Suprapubic skin (tissue), 4 donors: Measurements from ENCODE around the gene SAMD11. TPM values are rescaled to one million over a fixed set of nuclear protein-coding genes. Genes with fewer than 3 reads are reported as not detected.

Experiments
- DNase-seq, 2 donors: peaks; one replicate each; pipeline ENCODE4 v3.0.0-alpha.2; 2019; ENCODE audit warnings: low spot score in 2 of 2
- H3K27ac ChIP-seq: fragments of 200-600 bp; sonication (generic); one replicate; pipeline ENCODE4 v1.5.1; 2019
- H3K27me3 ChIP-seq: fragments of 200-600 bp; sonication (generic); one replicate; pipeline ENCODE4 v1.5.1; 2019
- H3K36me3 ChIP-seq: fragments of 200-600 bp; sonication (generic); one replicate; pipeline ENCODE4 v1.5.1; 2019
- H3K4me1 ChIP-seq: fragments of 200-600 bp; sonication (generic); one replicate; pipeline ENCODE4 v1.5.1; 2019
- H3K4me3 ChIP-seq: fragments of 200-600 bp; sonication (generic); one replicate; pipeline ENCODE4 v1.5.1; 2019; ENCODE audit warnings: mild to moderate bottlenecking
- H3K9me3 ChIP-seq: fragments of 200-600 bp; sonication (generic); one replicate; pipeline ENCODE4 v1.5.1; 2019
- EP300 ChIP-seq: sonication (generic); formaldehyde crosslinking; IDR thresholded peaks from one replicate; pipeline ENCODE4 v1.6.1; 2017; ENCODE audit warnings: antibody characterized with exemption
- POLR2A ChIP-seq, 2 donors: fragments of 450-650 bp; IDR thresholded peaks; one replicate each; pipeline ENCODE4 v1.6.1; 2017; ENCODE audit warnings: antibody characterized with exemption in 2 of 2, mild to moderate bottlenecking in 2 of 2, moderate library complexity in 2 of 2
- POLR2AphosphoS5 ChIP-seq, 3 donors: sonication (generic); formaldehyde crosslinking; IDR thresholded peaks; one replicate each; pipeline ENCODE4 v1.6.1; 2017; ENCODE audit warnings: antibody characterized with exemption in 3 of 3
- WGBS: methylation state at CpG from one replicate; pipeline ENCODE4 v1.1.5; 2018; 5-methylcytosine and 5-hydroxymethylcytosine counted together
- total RNA-seq, 4 donors: library from RNA; depleted of rRNA; stranded (reverse); fragments of >200 nt; gene quantifications; one replicate each; pipeline ENCODE4 v1.1.0, GENCODE V29; 2016
- TF ChIP-seq, protein P1 (sequence below), 2 donors: fragments of 200-600 bp in 1 of 2; fragments of 450-650 bp in 1 of 2; sonication (generic) in 1 of 2; IDR thresholded peaks; one replicate each; pipeline ENCODE4 v1.5.1; 2016 to 2019; ENCODE audit warnings: antibody characterized with exemption in 2 of 2, mild to moderate bottlenecking in 1 of 2, moderate library complexity in 1 of 2

The SAMD11 gene
- total RNA-seq, 4 donors from 2014 or later: 0.85 to 2.0 (median 1.5) TPM; not detected in 1

DNA sequence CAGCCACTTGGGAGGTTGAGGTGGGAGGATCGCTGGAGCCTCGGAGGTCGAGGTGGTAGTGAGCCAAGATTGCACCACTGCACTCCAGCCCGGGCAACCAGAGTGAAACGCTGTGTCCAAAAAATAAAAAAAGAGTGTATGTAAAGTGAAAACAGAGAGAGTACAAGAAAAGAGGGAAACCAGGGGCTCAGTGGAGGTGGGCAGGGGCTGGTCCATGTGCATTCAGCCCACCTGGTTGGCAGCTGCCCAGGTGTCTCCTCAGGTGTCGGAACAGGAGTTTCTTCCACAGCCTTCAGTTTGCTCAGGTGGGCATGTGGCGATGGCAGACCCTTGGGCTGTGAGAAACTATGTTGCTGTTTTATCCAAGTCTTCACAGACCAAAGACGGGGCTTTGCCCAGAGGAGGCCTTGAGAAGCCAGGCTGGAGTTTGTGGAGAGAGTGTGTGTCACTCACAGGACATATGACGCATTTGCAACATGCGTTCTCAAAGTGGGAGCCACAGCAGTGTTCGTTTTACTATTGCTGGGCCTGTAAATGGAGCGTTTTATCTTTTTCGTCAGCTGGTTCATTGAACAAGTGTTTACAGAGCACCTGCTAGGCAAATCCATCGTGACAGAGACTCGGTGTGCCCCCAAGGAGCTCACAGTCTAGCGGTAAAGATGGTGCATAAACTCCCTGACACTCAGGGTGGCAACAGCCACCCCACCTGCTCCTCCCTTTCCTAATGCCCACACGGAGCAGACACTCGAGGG is 22.4 kb upstream of the SAMD11 start:
- H3K4me1 ChIP-seq: peaks cover 23% of the 10 kb centered on the region
- H3K4me3 ChIP-seq: no peak overlapping the region
- H3K9me3 ChIP-seq: no peaks in the 10 kb centered on the region
- no peak overlapping the region for H3K27ac ChIP-seq
- H3K27me3 ChIP-seq: peaks cover 31% of the 10 kb centered on the region
- H3K36me3 ChIP-seq: no peaks in the 10 kb centered on the region
- TF ChIP-seq EP300 (no peak), POLR2AphosphoS5 (IDR thresholded peaks at IDR 0.05) (no peak), POLR2A (IDR thresholded peaks at IDR 0.05) (no peak)
- TF ChIP-seq, protein P1, sequence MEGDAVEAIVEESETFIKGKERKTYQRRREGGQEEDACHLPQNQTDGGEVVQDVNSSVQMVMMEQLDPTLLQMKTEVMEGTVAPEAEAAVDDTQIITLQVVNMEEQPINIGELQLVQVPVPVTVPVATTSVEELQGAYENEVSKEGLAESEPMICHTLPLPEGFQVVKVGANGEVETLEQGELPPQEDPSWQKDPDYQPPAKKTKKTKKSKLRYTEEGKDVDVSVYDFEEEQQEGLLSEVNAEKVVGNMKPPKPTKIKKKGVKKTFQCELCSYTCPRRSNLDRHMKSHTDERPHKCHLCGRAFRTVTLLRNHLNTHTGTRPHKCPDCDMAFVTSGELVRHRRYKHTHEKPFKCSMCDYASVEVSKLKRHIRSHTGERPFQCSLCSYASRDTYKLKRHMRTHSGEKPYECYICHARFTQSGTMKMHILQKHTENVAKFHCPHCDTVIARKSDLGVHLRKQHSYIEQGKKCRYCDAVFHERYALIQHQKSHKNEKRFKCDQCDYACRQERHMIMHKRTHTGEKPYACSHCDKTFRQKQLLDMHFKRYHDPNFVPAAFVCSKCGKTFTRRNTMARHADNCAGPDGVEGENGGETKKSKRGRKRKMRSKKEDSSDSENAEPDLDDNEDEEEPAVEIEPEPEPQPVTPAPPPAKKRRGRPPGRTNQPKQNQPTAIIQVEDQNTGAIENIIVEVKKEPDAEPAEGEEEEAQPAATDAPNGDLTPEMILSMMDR (IDR thresholded peaks at IDR 0.05): no peak
- WGBS: 75% methylated on average over 18 of the region's 18 CpGs
- peak; percentile 52 to 54 for DNase-seq

DNA sequence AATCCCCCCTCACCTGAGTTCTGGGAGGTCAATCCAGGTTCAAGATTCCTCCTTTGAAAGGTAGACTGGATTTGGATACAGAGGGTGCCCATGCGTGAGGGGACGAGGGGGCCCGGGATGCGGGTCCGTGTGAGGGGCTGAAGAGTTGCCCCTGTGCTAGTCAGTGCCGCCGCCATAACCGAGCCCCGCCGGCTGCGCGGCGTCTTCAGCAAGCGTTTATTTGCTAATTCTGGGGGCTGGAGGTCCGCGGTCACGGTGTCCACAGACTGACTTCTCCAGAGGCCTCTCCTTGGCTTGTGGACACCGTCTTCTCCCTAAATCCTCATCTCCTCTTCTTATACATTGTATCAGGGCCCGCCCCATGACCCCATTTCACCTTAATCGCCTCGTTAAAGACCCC is 20.9 kb upstream of the SAMD11 start:
- 91% methylated on average over 21 of the region's 21 CpGs for WGBS
- peaks cover 23% of the 10 kb centered on the region for H3K27me3 ChIP-seq
- DNase-seq: peak; percentile 53 to 62
- peaks cover 31% of the 10 kb centered on the region for H3K4me1 ChIP-seq
- TF ChIP-seq POLR2AphosphoS5 (IDR thresholded peaks at IDR 0.05) (no peak), EP300 (no peak)
- no peak overlapping the region for H3K4me3 ChIP-seq
- H3K9me3 ChIP-seq: no peaks in the 10 kb centered on the region
- no peak overlapping the region for H3K27ac ChIP-seq
- H3K36me3 ChIP-seq: no peaks in the 10 kb centered on the region

DNA sequence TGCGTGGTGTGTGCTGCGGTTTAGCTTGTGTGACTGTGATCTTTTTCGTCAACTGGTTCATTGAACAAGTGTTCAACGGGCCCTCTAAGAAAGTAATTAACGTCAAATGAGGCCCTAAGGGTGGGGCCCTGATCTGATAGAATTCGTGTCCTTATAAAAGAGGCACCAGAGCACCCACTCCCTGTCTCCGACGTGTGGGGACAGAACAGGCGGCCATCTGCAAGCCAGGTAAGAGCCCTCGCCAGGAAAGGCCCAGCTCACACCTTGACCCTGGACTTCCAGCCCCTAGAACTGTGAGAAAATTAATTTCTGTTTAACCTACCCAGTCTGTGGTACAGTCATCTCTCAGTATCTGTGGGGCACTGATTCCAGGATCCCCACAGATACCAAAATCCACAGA is 20.4 kb upstream of the SAMD11 start:
- TF ChIP-seq, protein P1 (IDR thresholded peaks at IDR 0.05): no peak
- TF ChIP-seq POLR2AphosphoS5 (IDR thresholded peaks at IDR 0.05): no peak
- no peak for TF ChIP-seq POLR2A (IDR thresholded peaks at IDR 0.05)
- no peak for TF ChIP-seq EP300
- Histone ChIP-seq H3K9me3 (no peaks in the 10 kb centered on the region), H3K4me1 (peaks cover 31% of the 10 kb centered on the region), H3K36me3 (no peaks in the 10 kb centered on the region), H3K27me3 (peaks cover 19% of the 10 kb centered on the region), H3K27ac (no peak overlapping the region), H3K4me3 (no peak overlapping the region)
- 96% methylated on average over 10 of the region's 10 CpGs for WGBS
- DNase-seq: peak in 1 of 2 donors; percentile 58

DNA sequence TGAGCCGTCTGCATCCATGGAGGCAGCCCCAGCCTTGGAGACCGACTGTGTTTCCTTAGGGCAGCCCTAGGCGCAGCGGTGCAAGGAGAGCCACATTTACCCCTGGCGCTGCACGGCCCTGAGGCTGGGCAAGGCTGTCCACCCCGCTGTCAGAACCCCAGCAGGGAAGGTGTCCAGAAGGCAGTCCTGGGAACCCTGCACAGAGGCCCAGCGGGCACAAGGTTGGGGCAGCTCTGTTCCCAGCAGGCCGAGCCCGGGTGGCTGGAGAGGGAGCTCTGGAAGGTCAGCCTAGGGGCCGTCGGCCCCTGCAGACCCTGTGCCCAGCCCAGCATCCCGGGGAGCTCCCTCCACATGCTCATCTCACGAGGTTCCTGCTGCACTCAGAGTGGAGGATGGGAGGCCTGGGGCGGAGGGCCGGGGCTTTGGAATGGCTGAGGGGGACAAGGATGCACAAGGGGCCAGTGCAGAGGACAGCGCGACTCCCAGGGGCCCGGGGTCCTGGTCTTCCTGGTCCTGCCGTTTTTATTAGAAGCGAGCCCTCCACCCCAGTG is 19.9 kb upstream of the SAMD11 start:
- H3K4me1 ChIP-seq: peaks cover 31% of the 10 kb centered on the region
- peak; percentile 63 to 75 for DNase-seq

DNA sequence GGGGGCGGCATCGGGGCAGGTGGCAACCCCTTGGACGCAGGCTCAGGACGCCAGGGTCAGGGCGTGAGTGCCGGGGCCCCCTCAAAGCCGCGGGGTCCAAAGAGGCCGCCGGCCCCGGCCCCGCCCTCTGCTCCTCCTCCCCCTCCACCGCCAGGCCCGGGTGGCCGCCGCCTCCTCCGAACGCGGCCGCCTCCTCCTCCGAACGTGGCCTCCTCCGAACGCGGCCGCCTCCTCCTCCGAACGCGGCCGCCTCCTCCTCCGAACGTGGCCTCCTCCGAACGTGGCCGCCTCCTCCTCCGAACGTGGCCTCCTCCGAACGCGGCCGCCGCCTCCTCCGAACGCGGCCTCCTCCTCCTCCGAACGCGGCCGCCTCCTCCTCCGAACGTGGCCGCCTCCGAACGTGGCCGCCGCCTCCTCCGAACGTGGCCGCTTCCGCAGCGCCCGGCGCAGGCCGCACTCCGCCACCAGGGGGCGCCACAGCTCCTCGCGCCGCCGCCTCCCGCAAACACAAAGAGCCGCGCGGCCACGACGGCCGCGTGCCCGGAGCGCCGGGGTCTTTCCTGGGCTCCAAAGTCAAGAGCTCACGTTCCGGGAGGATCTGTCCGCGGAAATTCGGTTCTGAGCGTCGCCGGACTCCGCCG is 19.3 kb upstream of the SAMD11 start:
- 27% methylated on average over 28 of the region's 91 CpGs for WGBS

More for the DNA sequence above, 19.9 kb upstream of the SAMD11 start:
- H3K27ac ChIP-seq: no peak overlapping the region
- H3K27me3 ChIP-seq: peaks cover 16% of the 10 kb centered on the region
- WGBS: 91% methylated on average over 8 of the region's 21 CpGs
- no peaks in the 10 kb centered on the region for H3K36me3 ChIP-seq
- TF ChIP-seq POLR2A (IDR thresholded peaks at IDR 0.05): no peak
- H3K4me3 ChIP-seq: peak overlapping the region; percentile 47
- H3K9me3 ChIP-seq: no peaks in the 10 kb centered on the region

More for the DNA sequence above, 19.3 kb upstream of the SAMD11 start:
- H3K9me3 ChIP-seq: no peaks in the 10 kb centered on the region
- H3K4me3 ChIP-seq: peak overlapping the region; percentile 47
- TF ChIP-seq, protein P1 (IDR thresholded peaks at IDR 0.05): peak; percentile 93 to 99
- TF ChIP-seq EP300: no peak
- H3K27ac ChIP-seq: no peak overlapping the region
- DNase-seq: peak; percentile 82 to 88
- no peaks in the 10 kb centered on the region for H3K36me3 ChIP-seq
- peaks cover 31% of the 10 kb centered on the region for H3K4me1 ChIP-seq
- peaks cover 10% of the 10 kb centered on the region for H3K27me3 ChIP-seq
